IMR-90 (cell line): ENCODE data around the gene IL22RA2. TPM values are rescaled to one million over a fixed set of nuclear protein-coding genes. Genes with fewer than 3 reads are reported as not detected.

Experiments used
- ATAC-seq: fragments of 200-7000 bp; cut with Tn5 transposase; 2 replicates; pipeline ENCODE4 v1.9.1; 2020; ENCODE audit warnings: low read depth, mild to moderate bottlenecking, moderate library complexity
- BruUV-seq: library from RNA; stranded (reverse); fragments of 400-500 nt; replicated peaks from 2 replicates; lab custom pipeline; 2021; lab: Mats Ljungman, UMichigan
- CTCF ChIA-PET: fragments of 300-600 bp; formaldehyde crosslinking; extraction: SDS; loops from one replicate; lab custom pipeline; 2021; ENCODE audit warnings: antibody characterized with exemption; lab: Yijun Ruan, JAX
- POLR2A ChIA-PET: fragments of 300-600 bp; sonication (Branson Sonifier 250); formaldehyde crosslinking; loops from one replicate; lab custom pipeline; 2022; ENCODE audit warnings: antibody characterized with exemption; ENCODE audit not compliant: unreplicated experiment; lab: Charles Lee
- DNase-seq: peaks from one replicate; pipeline ENCODE4 v3.0.0; 2013
- H2AFZ ChIP-seq: replicated peaks from 2 replicates; pipeline ENCODE3; 2013; ENCODE audit warnings: low read length, mild to moderate bottlenecking; ENCODE audit not compliant: poor library complexity
- H2AK5ac ChIP-seq: 2 replicates; pipeline ENCODE4 v1.6.1; 2013; ENCODE audit warnings: low read depth, low read length, inconsistent platforms
- H2AK9ac ChIP-seq: replicated peaks from 2 replicates; pipeline ENCODE3; 2013; ENCODE audit warnings: mild to moderate bottlenecking, low read depth, low read length, moderate library complexity; ENCODE audit not compliant: poor library complexity
- H2BK120ac ChIP-seq: 2 replicates; pipeline ENCODE4 v1.6.1; 2013; ENCODE audit warnings: low read depth, low read length, inconsistent platforms
- H2BK15ac ChIP-seq: 3 replicates; pipeline ENCODE4 v1.6.1; 2013; ENCODE audit warnings: low read depth, low read length, inconsistent platforms
- H2BK20ac ChIP-seq: 2 replicates; pipeline ENCODE4 v1.6.1; 2013; ENCODE audit warnings: low read depth, mild to moderate bottlenecking, inconsistent platforms, low read length, moderate library complexity
- H2BK5ac ChIP-seq: 2 replicates; pipeline ENCODE4 v1.6.1; 2013; ENCODE audit warnings: mild to moderate bottlenecking, low read depth, low read length, inconsistent platforms; ENCODE audit not compliant: poor library complexity, severe bottlenecking
- H3K14ac ChIP-seq: replicated peaks from 2 replicates; pipeline ENCODE4 v1.6.1; 2013; ENCODE audit warnings: low read depth, low read length, inconsistent platforms
- H3K18ac ChIP-seq: 2 replicates; pipeline ENCODE4 v1.6.1; 2013; ENCODE audit warnings: low read depth, low read length, control low read depth
- H3K23ac ChIP-seq: 2 replicates; pipeline ENCODE4 v1.6.1; 2013; ENCODE audit warnings: low read depth, low read length, inconsistent platforms
- H3K27ac ChIP-seq: 2 replicates; pipeline ENCODE4 v1.5.1; 2013; ENCODE audit warnings: mild to moderate bottlenecking, control low read depth, low read length; ENCODE audit not compliant: insufficient read depth
- H3K27me3 ChIP-seq: 2 replicates; pipeline ENCODE4 v1.6.1; 2013; ENCODE audit warnings: low read length; ENCODE audit not compliant: control insufficient read depth, insufficient read depth
- H3K36me3 ChIP-seq: 2 replicates; pipeline ENCODE4 v1.6.1; 2013; ENCODE audit warnings: low read length, mixed read lengths; ENCODE audit not compliant: control insufficient read depth, insufficient read depth
- H3K4ac ChIP-seq: 2 replicates; pipeline ENCODE4 v1.6.1; 2013; ENCODE audit warnings: low read depth, low read length, inconsistent platforms
- H3K4me1 ChIP-seq: 2 replicates; pipeline ENCODE4 v1.6.1; 2013; ENCODE audit warnings: low read length, mixed read lengths; ENCODE audit not compliant: control insufficient read depth, insufficient read depth
- H3K4me2 ChIP-seq: 2 replicates; pipeline ENCODE4 v1.6.1; 2013; ENCODE audit warnings: low read depth, mild to moderate bottlenecking, control low read depth, low read length, moderate library complexity
- H3K4me3 ChIP-seq: 2 replicates; pipeline ENCODE4 v1.5.1; 2013; ENCODE audit warnings: low read depth, mild to moderate bottlenecking, control low read depth, low read length, moderate library complexity; ENCODE audit not compliant: insufficient read depth
- H3K56ac ChIP-seq: 2 replicates; pipeline ENCODE4 v1.6.1; 2013; ENCODE audit warnings: low read length, inconsistent platforms; ENCODE audit not compliant: insufficient read depth; ENCODE audit errors: extremely low read depth
- H3K79me1 ChIP-seq, 2 experiments: 2 replicates each; pipeline ENCODE4 v1.6.1; 2013; ENCODE audit warnings: low read length in 2 of 2, inconsistent platforms in 1 of 2, low read depth in 1 of 2
- H3K9ac ChIP-seq: 2 replicates; pipeline ENCODE4 v1.6.1; 2013; ENCODE audit warnings: low read depth, low read length, control low read depth
- H3K9me1 ChIP-seq: 2 replicates; pipeline ENCODE4 v1.6.1; 2013; ENCODE audit warnings: low read length, inconsistent platforms; ENCODE audit not compliant: insufficient read depth
- H3K9me3 ChIP-seq: 2 replicates; pipeline ENCODE4 v1.6.1; 2013; ENCODE audit warnings: low read length; ENCODE audit not compliant: control insufficient read depth, insufficient read depth
- H4K20me1 ChIP-seq: 2 replicates; pipeline ENCODE4 v1.6.1; 2013; ENCODE audit warnings: low read length, inconsistent platforms; ENCODE audit not compliant: insufficient read depth
- H4K5ac ChIP-seq: 2 replicates; pipeline ENCODE4 v1.6.1; 2013; ENCODE audit warnings: mild to moderate bottlenecking, low read depth, low read length, control low read depth
- H4K8ac ChIP-seq, 2 experiments: 2 replicates each; pipeline ENCODE4 v1.6.1; 2013; ENCODE audit warnings: low read depth in 2 of 2, low read length in 2 of 2, control low read depth in 1 of 2, inconsistent platforms in 1 of 2
- H4K91ac ChIP-seq: 2 replicates; pipeline ENCODE4 v1.6.1; 2013; ENCODE audit warnings: low read depth, low read length, inconsistent platforms; ENCODE audit not compliant: insufficient read depth
- BHLHE40 ChIP-seq: fragments of 150-350 bp; IDR thresholded peaks from 2 replicates; pipeline ENCODE4 v1.6.1; 2016; ENCODE audit warnings: mild to moderate bottlenecking, low read depth, low read length
- CEBPB ChIP-seq: IDR thresholded peaks from 2 replicates; pipeline ENCODE4 v1.6.1; 2012; ENCODE audit warnings: low read depth, low read length, improper control_type of control experiment
- CHD1 ChIP-seq: IDR thresholded peaks from 2 replicates; pipeline ENCODE4 v1.6.1; 2012; ENCODE audit warnings: low read depth, low read length, improper control_type of control experiment
- CTCF ChIP-seq: conservative IDR thresholded peaks from 2 replicates; pipeline ENCODE4 v1.5.1; 2012; ENCODE audit warnings: mild to moderate bottlenecking, low read depth, low read length, improper control_type of control experiment
- FOS ChIP-seq: fragments of 150-350 bp; IDR thresholded peaks from 2 replicates; pipeline ENCODE4 v1.6.1; 2016; ENCODE audit warnings: low read depth, low read length
- MAFK ChIP-seq: IDR thresholded peaks from 2 replicates; pipeline ENCODE4 v1.6.1; 2012; ENCODE audit warnings: low read depth, low read length, improper control_type of control experiment
- MAZ ChIP-seq: IDR thresholded peaks from 2 replicates; pipeline ENCODE4 v1.6.1; 2012; ENCODE audit warnings: low read depth, mild to moderate bottlenecking, low read length, improper control_type of control experiment, moderate library complexity, borderline replicate concordance
- MXI1 ChIP-seq: IDR thresholded peaks from 2 replicates; pipeline ENCODE4 v1.6.1; 2012; ENCODE audit warnings: low read depth, mild to moderate bottlenecking, low read length, moderate library complexity, borderline replicate concordance
- NFE2L2 ChIP-seq: fragments of 150-350 bp; IDR thresholded peaks from 2 replicates; pipeline ENCODE4 v1.6.1; 2016; ENCODE audit warnings: low read depth, mild to moderate bottlenecking, low read length
- POLR2A ChIP-seq: IDR thresholded peaks from 2 replicates; pipeline ENCODE4 v1.6.1; 2012; ENCODE audit warnings: mild to moderate bottlenecking, low read depth, low read length
- RAD21 ChIP-seq: IDR thresholded peaks from 2 replicates; pipeline ENCODE4 v1.6.1; 2012; ENCODE audit warnings: low read length, improper control_type of control experiment
- RCOR1 ChIP-seq: IDR thresholded peaks from 2 replicates; pipeline ENCODE4 v1.6.1; 2012; ENCODE audit warnings: mild to moderate bottlenecking, low read length, improper control_type of control experiment; ENCODE audit not compliant: insufficient replicate concordance
- RFX5 ChIP-seq: IDR thresholded peaks from 2 replicates; pipeline ENCODE4 v1.8.0; 2012; ENCODE audit warnings: low read depth, mild to moderate bottlenecking, low read length, moderate library complexity
- SMC3 ChIP-seq: fragments of 150-350 bp; IDR thresholded peaks from 2 replicates; pipeline ENCODE4 v1.6.1; 2016; ENCODE audit warnings: low read depth, mild to moderate bottlenecking, antibody characterized with exemption, low read length, moderate library complexity
- USF2 ChIP-seq: fragments of 150-350 bp; IDR thresholded peaks from 2 replicates; pipeline ENCODE4 v1.6.1; 2017; ENCODE audit warnings: mild to moderate bottlenecking, antibody characterized with exemption, low read length, low read depth
- WGBS, 2 experiments: methylation state at CpG; one replicate each; pipeline versions ENCODE4 v1.1.5 to v1.1.7; 2013; ENCODE audit warnings: missing lambda C conversion rate in 2 of 2; ENCODE audit not compliant: insufficient read length in 1 of 2; ENCODE audit errors: extremely low coverage in 2 of 2; 5-methylcytosine and 5-hydroxymethylcytosine counted together
- dilution Hi-C: fragments of 300-500 bp; cut with HindIII; formaldehyde crosslinking; loops from one replicate; pipeline ENCODE4 v1.14.3; 2018; ENCODE audit warnings: low sequenced_read_pairs; ENCODE audit not compliant: unreplicated experiment
- in situ Hi-C: fragments of 300-500 bp; cut with MboI; formaldehyde crosslinking; loops from 3 replicates; pipeline ENCODE4 v1.14.3; 2019; ENCODE audit warnings: low sequenced_read_pairs, inconsistent platforms, mixed read lengths
- intact Hi-C: fragments of 100-400 bp; cut with micrococcal nuclease; formaldehyde crosslinking; loops from 2 replicates; pipeline ENCODE4 v1.10.0; 2022
- polyA plus RNA-seq, 3 experiments: library from polyadenylated mRNA; depleted of rRNA; stranded (reverse); fragments of >200 nt; gene quantifications; 2 replicates each; pipeline ENCODE4 v1.2.3, GENCODE V29; 2012; ENCODE audit warnings: low replicate concordance in 1 of 3
- total RNA-seq: library from RNA; depleted of rRNA; stranded (reverse); fragments of >200 nt; gene quantifications from 2 replicates; pipeline ENCODE4 v1.2.3, GENCODE V29; 2012
- TF ChIP-seq, protein P1 (sequence below): fragments of 150-350 bp; IDR thresholded peaks from 2 replicates; pipeline ENCODE4 v1.6.1; 2016; ENCODE audit warnings: low read depth, mild to moderate bottlenecking, low read length, moderate library complexity, borderline replicate concordance

IL22RA2 gene
- total and polyA plus RNA-seq, 2 of the 4 experiments (the other 2 are of a cell fraction): not detected

DNA sequence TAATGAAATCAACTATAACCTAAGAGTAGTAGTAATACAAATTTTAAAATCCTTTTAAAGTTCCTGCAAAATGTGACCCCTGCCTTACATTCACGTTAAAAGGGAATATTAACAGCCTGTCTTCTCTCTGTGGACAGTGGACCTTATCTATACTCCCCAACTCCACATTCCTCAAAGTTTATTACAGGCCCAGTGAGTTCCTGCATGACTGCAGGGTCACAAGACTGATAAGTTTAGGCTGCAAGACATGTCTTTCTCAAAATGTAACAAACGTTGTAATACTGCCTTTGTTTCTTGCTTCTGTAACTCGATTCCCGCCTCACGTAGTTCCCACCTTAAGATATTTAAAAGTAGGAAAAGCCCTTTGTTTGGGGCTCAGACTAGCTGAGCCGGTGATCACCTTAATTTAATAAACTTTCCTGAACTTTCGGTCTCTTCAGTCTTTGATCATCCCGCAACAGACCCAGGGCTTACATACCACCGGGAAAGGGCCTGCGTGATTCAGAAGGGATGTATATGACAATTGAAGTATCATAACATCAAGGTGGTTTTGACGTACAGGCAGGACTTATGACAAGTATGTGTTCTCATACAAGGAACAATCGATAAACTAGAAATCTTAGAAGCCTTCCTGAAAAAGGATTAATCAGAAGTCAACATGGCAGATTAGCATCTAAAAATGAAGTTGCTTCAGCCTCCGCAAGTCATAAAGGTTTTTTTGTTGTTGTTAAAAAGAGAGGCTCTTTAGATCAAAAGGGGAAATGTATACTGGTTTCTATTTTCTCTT is 3.0 kb downstream of the IL22RA2 start:
- Histone ChIP-seq H3K9me3 (no peaks in the 10 kb centered on the region), H3K79me1 (no peaks in the 10 kb centered on the region), H3K4ac (no peak overlapping the region), H2BK5ac (no peak overlapping the region), H2BK15ac (no peak overlapping the region), H2BK20ac (no peak overlapping the region), H4K8ac (no peak overlapping the region), H4K5ac (no peak overlapping the region), H3K9me1 (no peaks in the 10 kb centered on the region), H3K14ac (no peak overlapping the region), H3K27ac (no peak overlapping the region), H3K18ac (no peak overlapping the region), H3K27me3 (peaks cover 6% of the 10 kb centered on the region; the same call in 1 of the 2 replicates), H4K91ac (no peak overlapping the region), H3K36me3 (no peaks in the 10 kb centered on the region), H3K4me2 (no peak overlapping the region), H2AK5ac (no peak overlapping the region), H2AFZ (no peak overlapping the region), H3K9ac (no peak overlapping the region), H3K4me1 (no peaks in the 10 kb centered on the region), H4K20me1 (no peaks in the 10 kb centered on the region), H2BK120ac (no peak overlapping the region), H3K4me3 (no peak overlapping the region), H3K56ac (no peak overlapping the region), H2AK9ac (no peak overlapping the region), H3K23ac (no peak overlapping the region)
- in situ Hi-C loops: no loop called here
- TF ChIP-seq CHD1 (no peak), MXI1 (no peak), SMC3 (no peak), CTCF (no peak), MAFK (no peak), CEBPB (no peak), RFX5 (no peak), FOS (no peak), NFE2L2 (no peak), POLR2A (no peak), RCOR1 (no peak), MAZ (no peak), RAD21 (no peak), BHLHE40 (no peak), USF2 (no peak)
- TF ChIP-seq, protein P1, sequence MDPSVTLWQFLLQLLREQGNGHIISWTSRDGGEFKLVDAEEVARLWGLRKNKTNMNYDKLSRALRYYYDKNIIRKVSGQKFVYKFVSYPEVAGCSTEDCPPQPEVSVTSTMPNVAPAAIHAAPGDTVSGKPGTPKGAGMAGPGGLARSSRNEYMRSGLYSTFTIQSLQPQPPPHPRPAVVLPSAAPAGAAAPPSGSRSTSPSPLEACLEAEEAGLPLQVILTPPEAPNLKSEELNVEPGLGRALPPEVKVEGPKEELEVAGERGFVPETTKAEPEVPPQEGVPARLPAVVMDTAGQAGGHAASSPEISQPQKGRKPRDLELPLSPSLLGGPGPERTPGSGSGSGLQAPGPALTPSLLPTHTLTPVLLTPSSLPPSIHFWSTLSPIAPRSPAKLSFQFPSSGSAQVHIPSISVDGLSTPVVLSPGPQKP: no peak
- POLR2A ChIA-PET: no interaction called here
- CTCF ChIA-PET: no interaction called here
- dilution Hi-C loops: no loop called here
- BruUV-seq: no TSS peak
- ATAC-seq (no peak), DNase-seq (no peak)
- intact Hi-C loops: no loop called here
- 20% methylated on average over 2 of the region's 13 CpGs; no CpG with 5 or more reads in 1 of the 2 experiments for WGBS, 2 experiments
